GM21529 (cell line): Measurements from ENCODE around the gene CISD3.
A peak's percentile ranks its signal among the peaks of the same experiment; 100 is the strongest.

ENCODE experiments used
- ATAC-seq: cut with Tn5 transposase; IDR thresholded peaks from one replicate; pipeline ENCODE4 v1.9.1; 2021; ENCODE audit not compliant: unreplicated experiment

CISD3 gene

GRCh38 chr17:38729886-38730525, at the start of gene CISD3:
CISD3 (plus strand) TSS chr17:38730341; CDS start chr17:38730359, 18 bp downstream.
- peak; percentile 70 for ATAC-seq

- ATAC-seq: no peak
Observed at GRCh38 chr17:38681096-38681495, 49.0 kb upstream of the CISD3 start.

- ATAC-seq: no peak
Observed at GRCh38 chr17:38685491-38685890, 44.6 kb upstream of the CISD3 start.

GRCh38 chr17:38687286-38687685, 42.9 kb upstream of the CISD3 start:
- ATAC-seq: no peak

- ATAC-seq: no peak
Observed at GRCh38 chr17:38690386-38690785, 39.8 kb upstream of the CISD3 start.

- no peak for ATAC-seq
Observed at GRCh38 chr17:38691154-38691553, 39.0 kb upstream of the CISD3 start.

GRCh38 chr17:38693700-38694329, 36.3 kb upstream of the CISD3 start:
- no peak for ATAC-seq

- ATAC-seq: no peak
Observed at GRCh38 chr17:38697061-38697820, 32.9 kb upstream of the CISD3 start.

- ATAC-seq: no peak
Observed at GRCh38 chr17:38698760-38699159, 31.4 kb upstream of the CISD3 start.

- ATAC-seq: peak; percentile 24
Observed at GRCh38 chr17:38701504-38702165, 28.5 kb upstream of the CISD3 start.

- peak; percentile 25 for ATAC-seq
Observed at GRCh38 chr17:38702166-38702915, 27.8 kb upstream of the CISD3 start.

- ATAC-seq: no peak
Observed at GRCh38 chr17:38702916-38703741, 27.0 kb upstream of the CISD3 start.

- no peak for ATAC-seq
Observed at GRCh38 chr17:38703742-38704605, 26.2 kb upstream of the CISD3 start.

GRCh38 chr17:38704606-38705522, 25.3 kb upstream of the CISD3 start, which contains the start of gene MLLT6:
MLLT6 (plus strand) TSS chr17:38705273; CDS start chr17:38705633, 360 bp downstream.
- no peak for ATAC-seq

- no peak for ATAC-seq
Observed at GRCh38 chr17:38705523-38705802, 24.7 kb upstream of the CISD3 start.

- ATAC-seq: no peak
Observed at GRCh38 chr17:38705803-38706504, 24.2 kb upstream of the CISD3 start.

- no peak for ATAC-seq
Observed at GRCh38 chr17:38706505-38707216, 23.5 kb upstream of the CISD3 start.
